HG03521 (cell line): ENCODE results near the gene FAM181B.

Experiments
- ATAC-seq: cut with Tn5 transposase; IDR thresholded peaks from one replicate; pipeline ENCODE4 v1.9.1; 2021; ENCODE audit warnings: mild to moderate bottlenecking, moderate library complexity; ENCODE audit not compliant: unreplicated experiment

FAM181B gene

DNA sequence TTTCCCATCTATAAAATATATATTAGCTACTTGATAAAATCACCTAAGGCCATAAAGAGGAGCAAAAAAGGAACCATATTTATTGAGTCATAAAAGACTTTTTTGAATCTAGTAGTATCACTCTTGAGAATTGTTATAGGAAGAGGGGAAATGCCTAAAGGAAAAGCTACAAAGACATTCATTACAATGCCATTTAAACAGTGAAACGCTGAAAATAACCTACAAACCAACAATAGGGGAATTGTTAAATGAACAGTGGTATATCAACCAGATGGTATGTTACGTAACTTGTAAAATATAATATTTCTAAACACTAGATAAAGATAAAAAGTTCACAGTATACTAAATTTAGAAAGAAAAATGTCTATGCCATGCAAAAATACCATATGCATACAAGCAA is 47.5 kb downstream of the FAM181B start:
- ATAC-seq, result no peak

GRCh38 chr11:82683029-82683428 is 50.6 kb downstream of the FAM181B start:
- no peak for ATAC-seq

DNA sequence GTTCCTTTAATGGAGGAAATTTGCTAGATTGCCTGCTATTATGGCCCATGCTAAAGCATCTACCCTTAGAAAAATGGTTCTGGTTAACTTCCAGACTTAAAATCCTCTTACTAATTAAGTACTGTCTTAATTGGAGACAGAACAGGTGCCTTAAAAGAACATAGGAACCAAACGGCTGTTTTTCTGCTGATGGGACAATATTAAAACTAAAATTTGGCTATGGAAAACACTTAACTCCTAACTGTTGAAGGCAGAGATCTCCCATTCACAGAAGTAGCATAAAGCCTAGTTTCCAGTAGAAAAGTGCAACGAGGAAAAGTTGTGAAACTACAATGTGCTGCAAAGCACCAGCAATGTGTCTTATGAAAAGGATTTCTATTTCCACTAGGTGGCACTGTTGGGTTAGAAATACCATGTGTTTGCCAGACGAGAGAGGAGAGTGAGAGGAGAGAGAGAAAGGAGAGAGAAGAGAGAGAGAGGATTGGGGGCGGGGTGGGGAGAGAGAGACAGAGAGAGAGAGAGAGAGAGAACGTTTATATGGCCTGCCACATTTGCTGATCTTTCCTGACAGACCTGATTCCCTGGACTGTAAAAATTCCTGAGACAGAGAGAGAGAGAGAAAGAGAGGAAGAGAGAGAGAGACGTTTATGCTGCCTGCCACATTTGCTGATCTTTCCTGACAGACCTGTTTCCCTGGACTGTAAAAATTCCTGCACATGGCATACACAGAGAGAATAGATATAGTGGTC is 51.5 kb downstream of the FAM181B start:
- peak; percentile 79 for ATAC-seq

DNA sequence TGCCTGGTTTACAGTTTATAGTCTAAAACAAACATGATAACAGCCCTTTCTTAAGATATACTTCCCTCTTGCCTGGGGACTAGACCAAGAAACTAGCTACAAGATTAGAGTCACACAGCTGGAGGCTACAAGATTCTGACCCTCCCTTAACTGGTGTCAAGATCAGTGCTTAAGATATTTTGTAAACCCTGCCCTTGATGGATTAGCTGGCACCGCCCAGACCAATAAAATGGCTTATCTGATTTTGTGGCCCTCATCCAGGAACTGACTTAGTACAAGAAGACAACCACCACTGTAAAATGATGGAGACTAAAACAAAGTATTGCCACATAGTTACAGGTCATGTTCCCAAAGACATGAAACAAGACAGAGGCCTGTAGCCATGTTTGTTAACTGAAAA is 53.4 kb downstream of the FAM181B start:
- no peak for ATAC-seq
